Measurements from ENCODE around the gene AKNAD1. TPM values are rescaled to one million over a fixed set of nuclear protein-coding genes. Genes with fewer than 3 reads are reported as not detected.
A peak's percentile ranks its signal among the peaks of the same experiment; 100 is the strongest.

Gene AKNAD1
- total RNA-seq, 2 donors from 2014 or later, result not detected

DNA sequence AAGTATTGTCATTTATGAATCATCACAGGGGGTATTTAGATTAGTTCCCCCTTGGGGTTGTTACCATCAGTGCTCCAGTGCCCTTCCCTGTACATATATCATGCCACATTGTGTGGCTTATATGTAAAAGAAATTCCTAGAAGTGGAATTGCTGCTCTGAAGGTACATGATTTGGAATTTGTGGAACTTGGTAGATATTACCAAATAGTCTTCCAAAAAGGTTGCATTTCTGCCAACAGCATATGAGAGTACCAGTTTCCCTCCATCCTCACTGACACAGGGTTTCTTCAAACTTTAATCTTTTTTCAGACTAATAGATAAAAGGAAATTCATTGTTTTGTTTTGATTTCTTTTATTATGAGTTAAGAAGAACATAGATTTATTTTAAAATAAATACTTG lies 41.3 kb downstream of the AKNAD1 start:
- no peak overlapping the region for H3K4me3 ChIP-seq
- TF ChIP-seq, protein P1, sequence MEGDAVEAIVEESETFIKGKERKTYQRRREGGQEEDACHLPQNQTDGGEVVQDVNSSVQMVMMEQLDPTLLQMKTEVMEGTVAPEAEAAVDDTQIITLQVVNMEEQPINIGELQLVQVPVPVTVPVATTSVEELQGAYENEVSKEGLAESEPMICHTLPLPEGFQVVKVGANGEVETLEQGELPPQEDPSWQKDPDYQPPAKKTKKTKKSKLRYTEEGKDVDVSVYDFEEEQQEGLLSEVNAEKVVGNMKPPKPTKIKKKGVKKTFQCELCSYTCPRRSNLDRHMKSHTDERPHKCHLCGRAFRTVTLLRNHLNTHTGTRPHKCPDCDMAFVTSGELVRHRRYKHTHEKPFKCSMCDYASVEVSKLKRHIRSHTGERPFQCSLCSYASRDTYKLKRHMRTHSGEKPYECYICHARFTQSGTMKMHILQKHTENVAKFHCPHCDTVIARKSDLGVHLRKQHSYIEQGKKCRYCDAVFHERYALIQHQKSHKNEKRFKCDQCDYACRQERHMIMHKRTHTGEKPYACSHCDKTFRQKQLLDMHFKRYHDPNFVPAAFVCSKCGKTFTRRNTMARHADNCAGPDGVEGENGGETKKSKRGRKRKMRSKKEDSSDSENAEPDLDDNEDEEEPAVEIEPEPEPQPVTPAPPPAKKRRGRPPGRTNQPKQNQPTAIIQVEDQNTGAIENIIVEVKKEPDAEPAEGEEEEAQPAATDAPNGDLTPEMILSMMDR (IDR thresholded peaks at IDR 0.05), result no peak
- no peak for DNase-seq (ENCODE audit: low spot score)
- no peaks in the 10 kb centered on the region for H3K36me3 ChIP-seq
- no peaks in the 10 kb centered on the region for H3K27me3 ChIP-seq
- no peaks in the 10 kb centered on the region for H3K9me3 ChIP-seq
- peaks cover 0 to 28% of the 10 kb centered on the region in 2 donors for H3K4me1 ChIP-seq
- peak overlapping the region; percentile 69 to 77 for H3K27ac ChIP-seq

DNA sequence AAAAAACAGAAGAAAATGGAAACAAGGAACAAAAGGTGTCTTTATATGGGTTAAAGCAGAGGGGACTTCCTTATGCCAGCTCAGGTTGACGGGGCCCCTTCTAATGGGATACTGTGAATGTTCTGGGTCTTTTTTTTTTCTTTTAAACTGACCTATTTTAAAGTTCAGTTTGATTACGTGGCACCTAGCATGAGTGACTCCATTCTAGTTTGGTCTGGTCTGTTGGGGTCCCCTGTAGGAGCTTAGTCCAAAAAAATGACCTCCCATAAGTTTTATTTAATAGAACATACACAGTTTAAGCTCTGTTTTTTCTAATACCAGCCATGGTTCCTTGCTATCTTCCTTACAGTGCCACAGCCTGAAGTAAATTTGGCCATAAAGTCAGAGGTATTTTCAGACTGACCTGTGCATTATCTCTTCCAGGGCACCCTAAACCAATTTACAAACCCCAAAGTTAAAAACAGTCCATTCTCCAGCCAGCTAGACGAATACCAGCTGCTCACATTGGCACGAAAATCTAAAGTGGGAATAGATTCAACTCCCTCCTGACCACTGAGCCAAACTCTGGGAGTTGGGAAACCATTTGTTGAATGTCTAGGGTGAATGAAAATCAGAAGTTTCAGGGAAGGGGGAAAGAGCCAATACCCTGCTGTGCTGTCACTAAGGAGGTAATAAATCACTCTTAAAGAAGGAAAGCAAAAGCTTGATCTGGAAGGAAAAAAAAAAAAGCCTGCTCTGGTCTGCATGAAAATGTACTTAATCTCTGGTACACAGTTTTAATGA lies 42.4 kb downstream of the AKNAD1 start:
- H3K27ac ChIP-seq, result peak overlapping the region; percentile 32 to 77
- H3K9me3 ChIP-seq, result no peaks in the 10 kb centered on the region
- no peak overlapping the region for H3K4me3 ChIP-seq
- H3K27me3 ChIP-seq, result no peaks in the 10 kb centered on the region
- TF ChIP-seq, protein P1 (IDR thresholded peaks at IDR 0.05), result no peak
- DNase-seq (ENCODE audit: low spot score), result no peak
- H3K4me1 ChIP-seq, result peaks cover 0 to 28% of the 10 kb centered on the region in 2 donors
- no peaks in the 10 kb centered on the region for H3K36me3 ChIP-seq

DNA sequence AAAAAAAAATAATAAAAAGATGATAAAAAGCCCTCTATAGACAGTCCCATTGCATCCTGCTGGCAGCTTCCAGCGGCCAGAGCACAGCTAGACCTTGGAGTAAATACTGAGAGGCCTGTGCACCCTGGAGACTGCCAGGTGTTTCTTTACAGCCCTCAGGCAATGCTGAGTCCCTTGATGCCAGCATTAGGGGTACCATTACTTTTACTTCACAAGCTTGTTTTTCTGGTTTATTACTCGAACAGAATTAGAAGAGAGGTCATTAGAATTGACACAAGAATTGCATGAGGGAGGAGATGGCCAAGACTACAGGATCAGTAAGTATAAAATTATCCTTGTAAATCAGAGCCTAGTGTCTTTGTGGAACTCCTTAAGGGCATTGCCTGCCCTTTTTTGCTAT lies 43.6 kb downstream of the AKNAD1 start:
- Histone ChIP-seq H3K27me3 (no peaks in the 10 kb centered on the region), H3K4me1 (peaks cover 0 to 28% of the 10 kb centered on the region in 2 donors), H3K27ac (no peak overlapping the region), H3K4me3 (no peak overlapping the region), H3K9me3 (no peaks in the 10 kb centered on the region), H3K36me3 (peaks cover 4% of the 10 kb centered on the region)
- no peak for DNase-seq (ENCODE audit: low spot score)
- TF ChIP-seq, protein P1 (IDR thresholded peaks at IDR 0.05), result no peak

DNA sequence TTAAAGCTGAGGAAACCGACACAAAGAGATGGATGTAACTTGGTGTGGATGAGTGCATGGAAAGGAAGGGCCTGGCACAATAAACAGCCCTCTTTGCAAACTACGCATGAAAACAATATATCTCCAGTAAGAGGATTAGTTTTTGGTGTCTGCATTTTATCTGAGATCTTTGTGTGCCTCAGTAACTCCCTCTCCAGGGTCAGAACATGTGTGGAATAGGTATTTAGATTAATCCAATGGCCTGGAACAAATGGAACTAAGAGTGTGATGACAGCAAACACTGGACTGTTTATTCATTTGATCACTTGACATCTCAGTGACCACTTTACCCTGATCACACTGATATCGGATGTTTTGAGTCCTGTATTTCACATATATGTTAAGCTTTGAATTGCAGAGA lies 45.3 kb downstream of the AKNAD1 start:
- H3K27ac ChIP-seq, result no peak overlapping the region
- DNase-seq (ENCODE audit: low spot score), result no peak
- no peaks in the 10 kb centered on the region for H3K27me3 ChIP-seq
- TF ChIP-seq, protein P1 (IDR thresholded peaks at IDR 0.05), result no peak
- peaks cover 21% of the 10 kb centered on the region for H3K36me3 ChIP-seq
- H3K4me3 ChIP-seq, result no peak overlapping the region
- H3K4me1 ChIP-seq, result peaks cover 0 to 21% of the 10 kb centered on the region in 2 donors
- no peaks in the 10 kb centered on the region for H3K9me3 ChIP-seq

DNA sequence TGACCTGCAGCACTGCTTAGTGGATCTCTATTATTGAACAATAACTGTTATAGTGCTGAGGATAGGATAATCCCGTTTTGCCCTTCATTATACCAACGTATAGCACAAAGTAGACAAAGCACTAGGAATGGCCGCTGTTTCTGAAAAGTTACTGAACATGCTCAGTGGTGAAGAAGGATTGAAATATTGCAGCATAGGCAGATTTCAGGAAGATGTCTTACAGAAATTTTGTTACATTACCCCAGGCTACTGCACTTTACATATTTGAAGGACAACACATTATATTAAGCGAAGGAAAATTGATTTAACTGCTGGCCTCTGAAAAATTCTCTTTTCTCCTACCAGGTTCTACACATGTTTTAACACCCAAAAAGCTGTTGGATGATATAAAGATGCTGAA lies 48.5 kb downstream of the AKNAD1 start:
- Histone ChIP-seq H3K9me3 (no peaks in the 10 kb centered on the region), H3K36me3 (peaks cover 47% of the 10 kb centered on the region), H3K4me1 (no peaks in the 10 kb centered on the region), H3K27ac (no peak overlapping the region), H3K4me3 (no peak overlapping the region), H3K27me3 (no peaks in the 10 kb centered on the region)
- no peak for DNase-seq (ENCODE audit: low spot score)
- TF ChIP-seq, protein P1 (IDR thresholded peaks at IDR 0.05), result no peak

DNA sequence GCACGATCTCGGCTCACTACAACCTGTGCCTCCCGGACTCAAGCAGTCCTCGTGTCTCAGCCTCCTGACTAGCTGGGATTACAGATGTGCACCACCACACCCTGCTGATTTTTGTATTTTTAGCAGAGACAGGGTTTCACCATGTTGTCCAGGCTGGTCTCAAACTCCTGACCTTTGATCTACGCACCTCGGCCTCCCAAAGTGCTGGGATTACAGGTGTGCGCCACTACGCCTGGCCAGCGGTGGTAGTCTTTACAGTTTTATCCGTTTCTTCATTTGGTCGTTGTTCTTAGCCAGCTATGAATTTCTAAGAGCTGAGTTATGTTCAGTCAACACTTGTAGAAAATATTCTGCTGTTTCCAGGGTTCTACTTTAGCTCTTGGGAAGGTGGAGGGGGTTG lies 53.3 kb downstream of the AKNAD1 start:
- H3K27ac ChIP-seq, result no peak overlapping the region
- TF ChIP-seq, protein P1 (IDR thresholded peaks at IDR 0.05), result no peak
- no peaks in the 10 kb centered on the region for H3K27me3 ChIP-seq
- no peaks in the 10 kb centered on the region for H3K9me3 ChIP-seq
- H3K4me3 ChIP-seq, result no peak overlapping the region
- peaks cover 81% of the 10 kb centered on the region for H3K36me3 ChIP-seq
- no peak for DNase-seq (ENCODE audit: low spot score)
- H3K4me1 ChIP-seq, result no peaks in the 10 kb centered on the region
